GM19372 (cell line): ENCODE data around the gene EXOSC10.

ENCODE experiments used
- ATAC-seq: cut with Tn5 transposase; IDR thresholded peaks from one replicate; pipeline ENCODE4 v1.9.1; 2021; ENCODE audit warnings: mild to moderate bottlenecking, low read depth, moderate library complexity; ENCODE audit not compliant: unreplicated experiment

The EXOSC10 gene

GRCh38 chr1:11099310-11100148, at the start of gene EXOSC10:
TSS of gene EXOSC10 (minus strand) at chr1:11099869. CDS start at chr1:11099831, 38 bp downstream.
- peak; percentile 90 for ATAC-seq

DNA sequence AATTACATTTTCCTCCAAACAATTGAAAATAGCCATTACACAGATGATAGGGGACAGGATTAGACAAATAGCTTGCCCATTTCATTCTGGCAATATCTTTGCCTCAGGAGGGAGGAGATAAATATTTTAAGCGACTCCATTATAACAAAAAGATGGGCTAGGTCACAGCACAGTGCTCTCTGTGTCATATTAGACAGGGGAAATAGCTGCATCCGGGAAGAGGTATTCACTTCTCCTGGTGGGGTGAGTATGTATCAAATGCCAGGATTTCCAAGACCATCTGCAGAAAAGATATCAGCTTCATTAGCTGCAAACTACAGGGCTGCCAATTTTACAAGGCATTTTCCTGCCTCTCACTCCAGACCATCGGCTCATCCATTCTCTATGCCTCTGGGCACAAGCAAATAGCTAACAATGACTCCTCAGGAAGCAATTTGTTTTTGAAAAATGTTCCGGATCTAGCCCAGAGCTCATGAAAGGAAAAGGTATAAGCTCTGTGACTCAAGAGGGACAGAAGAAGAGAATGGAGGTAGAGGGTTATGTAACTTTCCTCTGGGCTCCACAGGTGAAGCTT, 47.6 kb upstream of the EXOSC10 start:
- no peak for ATAC-seq

GRCh38 chr1:11145741-11146140, 46.1 kb upstream of the EXOSC10 start:
- ATAC-seq = no peak

- no peak for ATAC-seq
Observed at GRCh38 chr1:11144570-11145256, 45.0 kb upstream of the EXOSC10 start.

DNA sequence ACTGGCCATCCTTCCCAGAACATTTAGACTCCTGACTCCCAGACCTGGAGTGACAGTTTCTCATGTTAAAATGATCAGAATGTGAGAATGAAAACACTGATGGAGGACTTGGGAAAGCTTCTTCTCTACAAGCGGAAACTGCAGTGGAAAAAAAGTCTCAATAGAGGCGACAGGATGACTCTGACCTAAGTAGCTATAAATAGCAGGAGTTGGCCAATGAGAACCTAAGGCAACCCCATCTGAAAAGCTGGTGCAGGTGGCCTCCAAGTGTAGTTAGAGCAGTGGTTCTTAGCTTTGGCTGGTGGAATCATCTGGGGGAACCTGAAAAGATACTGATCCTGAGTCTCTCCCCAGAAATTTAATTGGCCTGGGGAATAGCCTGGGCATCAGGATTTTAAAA, 44.2 kb upstream of the EXOSC10 start:
- ATAC-seq = no peak

GRCh38 chr1:11143401-11143800, 43.7 kb upstream of the EXOSC10 start:
- no peak for ATAC-seq

GRCh38 chr1:11142618-11143391, 43.1 kb upstream of the EXOSC10 start:
- no peak for ATAC-seq

- no peak for ATAC-seq
Observed at GRCh38 chr1:11138952-11139351, 39.3 kb upstream of the EXOSC10 start.

- no peak for ATAC-seq
Observed at GRCh38 chr1:11138029-11138428, 38.4 kb upstream of the EXOSC10 start.

DNA sequence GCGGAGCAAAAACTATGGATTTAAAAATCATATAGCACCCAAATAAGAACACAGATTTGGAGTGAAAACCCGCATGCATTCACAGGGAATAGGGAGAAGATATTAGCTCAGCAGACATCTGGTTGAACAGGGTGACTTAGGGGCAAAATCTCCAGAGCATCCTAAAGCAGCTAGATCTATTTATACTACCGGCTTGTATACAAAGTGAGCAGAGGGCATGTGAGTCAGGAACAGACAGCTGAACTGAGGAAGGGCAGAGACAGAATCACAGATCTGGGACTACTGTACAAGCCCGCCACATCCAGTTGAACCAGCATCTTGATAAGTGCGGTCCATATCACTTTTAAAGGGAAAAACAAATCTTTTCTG, 35.2 kb upstream of the EXOSC10 start:
- no peak for ATAC-seq

GRCh38 chr1:11134251-11134897, 34.7 kb upstream of the EXOSC10 start:
- no peak for ATAC-seq

DNA sequence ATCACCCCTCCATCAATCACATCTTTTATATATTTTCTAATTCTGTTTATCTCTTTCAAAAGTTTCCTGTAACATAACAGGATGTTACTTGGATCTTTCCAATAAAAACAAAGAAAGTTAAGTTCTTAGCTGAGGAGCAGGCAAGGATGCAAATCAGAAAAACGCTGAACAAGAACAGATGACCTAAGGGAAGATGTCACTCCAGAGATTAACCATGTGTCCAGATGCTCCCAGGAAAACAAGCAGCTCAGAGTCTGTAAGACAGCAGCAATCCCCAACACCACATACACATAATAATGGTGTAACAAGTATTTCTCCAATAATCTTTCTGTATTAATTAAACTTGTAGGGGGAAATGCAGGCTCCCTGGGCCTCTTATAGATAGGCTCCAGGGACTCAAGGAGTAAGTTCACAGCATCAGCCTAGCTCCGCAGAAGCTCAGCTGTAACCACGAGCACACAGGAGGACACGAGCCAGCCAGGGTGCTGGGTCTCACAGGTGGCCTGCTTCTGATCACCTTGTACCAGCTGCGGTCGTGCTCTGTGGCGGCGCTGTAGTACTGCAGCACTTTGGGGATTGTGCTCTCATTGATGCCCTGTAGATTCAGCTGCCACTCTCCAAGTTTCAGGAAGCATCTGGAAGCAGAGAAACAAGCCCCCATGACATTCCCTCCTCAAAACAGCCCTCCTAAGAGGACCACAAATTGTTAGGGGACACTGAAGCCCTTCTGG, 33.1 kb upstream of the EXOSC10 start:
- no peak for ATAC-seq

DNA sequence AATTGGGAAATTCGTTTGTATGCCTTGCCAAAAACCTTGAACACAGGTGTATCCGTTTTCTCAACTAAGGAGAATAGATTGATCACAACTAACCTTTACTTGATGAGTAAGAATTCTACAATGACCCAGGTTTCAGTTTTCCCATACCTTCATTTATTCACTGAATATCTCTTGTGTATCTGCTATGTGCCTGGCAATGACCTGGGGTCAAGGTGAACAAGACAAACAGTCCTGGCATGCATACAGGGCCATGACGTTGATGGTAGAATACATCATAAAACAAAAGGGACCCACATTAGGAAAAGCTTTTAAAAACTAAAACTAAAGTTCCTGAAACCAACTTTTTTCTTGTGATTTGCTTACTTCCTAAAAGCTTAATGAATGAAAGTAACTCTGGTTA, 32.1 kb upstream of the EXOSC10 start:
- no peak for ATAC-seq

GRCh38 chr1:11130406-11130805, 30.7 kb upstream of the EXOSC10 start:
- no peak for ATAC-seq

DNA sequence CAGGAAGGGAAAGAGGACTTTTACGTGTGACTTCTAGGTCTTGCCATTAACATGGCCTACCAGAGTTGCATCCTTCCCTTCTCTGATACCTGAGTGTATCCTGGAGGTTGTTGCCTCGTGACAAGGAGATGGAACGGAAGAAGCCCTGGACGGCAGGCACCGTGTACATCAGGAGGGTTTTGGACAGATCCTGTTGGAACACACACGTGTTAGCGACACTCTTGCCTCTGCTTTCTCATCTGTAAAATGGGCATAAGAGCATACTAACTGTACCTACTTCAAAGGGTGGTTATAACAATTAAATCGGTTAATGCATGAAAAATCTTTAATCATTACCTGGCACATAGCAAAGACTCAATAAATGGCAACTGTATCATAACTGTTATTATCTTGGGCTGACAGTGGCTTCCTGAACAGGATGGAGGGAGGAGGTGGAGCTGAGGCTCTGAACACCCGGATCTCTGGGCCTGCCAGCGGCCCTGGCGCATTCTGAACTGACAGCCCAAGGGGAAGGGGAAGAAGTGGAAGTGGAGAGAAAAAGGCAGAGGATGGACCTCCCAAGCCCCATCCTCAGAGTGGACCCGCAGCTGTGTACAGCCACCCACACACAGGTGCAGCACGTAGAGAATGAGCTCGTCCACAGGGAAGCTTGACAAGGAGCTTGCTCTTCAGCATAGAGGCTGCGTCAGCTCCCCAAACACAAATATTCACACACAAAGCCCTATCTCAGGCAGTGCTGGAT, 30.2 kb upstream of the EXOSC10 start:
- ATAC-seq = no peak

- no peak for ATAC-seq
Observed at GRCh38 chr1:11126569-11126968, 26.9 kb upstream of the EXOSC10 start.

DNA sequence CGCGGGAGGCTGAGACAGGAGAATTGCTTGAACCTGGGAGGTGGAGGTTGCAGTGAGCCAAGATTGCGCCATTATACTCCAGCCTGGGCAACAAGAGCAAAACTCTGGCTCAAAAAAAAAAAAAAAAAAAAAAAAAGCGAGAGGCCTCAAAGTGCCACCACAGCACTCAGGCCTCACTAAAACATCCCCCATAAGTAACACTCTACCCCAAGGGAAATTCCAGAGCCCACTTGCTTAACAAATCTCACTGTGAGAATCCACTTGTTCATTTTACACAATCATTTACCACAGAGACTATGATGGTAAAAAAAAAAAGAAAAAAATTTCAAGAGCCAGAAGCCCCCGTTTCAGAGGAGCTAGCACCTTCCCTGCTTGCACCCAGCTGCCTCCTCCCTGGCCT, 26.3 kb upstream of the EXOSC10 start:
- no peak for ATAC-seq

- ATAC-seq = no peak
Observed at GRCh38 chr1:11124965-11125364, 25.3 kb upstream of the EXOSC10 start.

DNA sequence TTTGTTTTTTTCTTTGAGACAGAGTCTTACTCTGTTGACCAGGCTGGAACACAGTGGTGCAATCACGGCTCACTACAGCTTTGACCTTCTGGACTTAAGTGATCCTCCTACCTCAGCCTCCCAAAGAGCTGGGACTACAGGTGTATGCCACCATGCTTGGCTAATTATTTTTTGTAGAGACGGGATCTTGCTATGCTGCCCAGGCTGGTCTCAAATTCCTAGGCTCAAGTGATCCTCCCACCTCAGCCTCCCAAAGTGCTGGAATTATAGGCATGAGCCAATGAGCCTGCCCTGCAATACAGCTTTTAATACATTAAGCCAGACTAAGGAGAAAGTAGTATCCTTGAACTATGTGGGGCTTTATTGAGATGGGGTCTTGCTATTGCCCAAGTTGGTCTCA, 16.6 kb upstream of the EXOSC10 start:
- ATAC-seq = no peak
